Fibroblast of the aortic adventitia (primary cell): ENCODE data around the gene GNMT. TPM values are rescaled to one million over a fixed set of nuclear protein-coding genes. Genes with fewer than 3 reads are reported as not detected.

Experiments used
- DNase-seq: peaks from one replicate; pipeline ENCODE4 v3.0.0-alpha.2; 2010; ENCODE audit warnings: low read depth
- H3K4me3 ChIP-seq: 2 replicates; pipeline ENCODE4 v1.5.1; 2011; ENCODE audit warnings: low read depth, mild to moderate bottlenecking, control low read depth, low read length, moderate library complexity
- CTCF ChIP-seq: IDR thresholded peaks from 2 replicates; pipeline ENCODE4 v1.5.1; 2011; ENCODE audit warnings: mild to moderate bottlenecking, low read length, control low read depth, inconsistent platforms; ENCODE audit not compliant: insufficient read depth
- total RNA-seq: library from RNA; depleted of rRNA; stranded (reverse); fragments of >200 nt; gene quantifications from 2 replicates; pipeline ENCODE4 v1.2.3, GENCODE V29; 2012; ENCODE audit warnings: low replicate concordance

Gene GNMT
- total RNA-seq, 1 donor: 0.36 TPM

- H3K4me3 ChIP-seq: no peak overlapping the region
- no peak for DNase-seq
- TF ChIP-seq CTCF: no peak
Observed at GRCh38 chr6:42935322-42935721, 25.2 kb upstream of the GNMT start.

GRCh38 chr6:42936398-42936797 lies 24.2 kb upstream of the GNMT start:
- no peak for DNase-seq
- TF ChIP-seq CTCF: no peak
- H3K4me3 ChIP-seq: no peak overlapping the region

GRCh38 chr6:42937548-42938427 lies 22.8 kb upstream of the GNMT start:
- no peak for DNase-seq
- no peak for TF ChIP-seq CTCF

GRCh38 chr6:42938428-42938796 lies 22.1 kb upstream of the GNMT start:
- no peak for DNase-seq

More at GRCh38 chr6:42937548-42938427, 22.8 kb upstream of the GNMT start:
- H3K4me3 ChIP-seq: no peak overlapping the region

GRCh38 chr6:42938987-42939809 lies 21.4 kb upstream of the GNMT start:
- DNase-seq: no peak
- TF ChIP-seq CTCF: no peak

More at GRCh38 chr6:42938428-42938796, 22.1 kb upstream of the GNMT start:
- no peak overlapping the region for H3K4me3 ChIP-seq
- no peak for TF ChIP-seq CTCF

GRCh38 chr6:42939810-42940167 lies 20.8 kb upstream of the GNMT start:
- no peak overlapping the region for H3K4me3 ChIP-seq
- TF ChIP-seq CTCF: no peak
- DNase-seq: no peak

More at GRCh38 chr6:42938987-42939809, 21.4 kb upstream of the GNMT start:
- H3K4me3 ChIP-seq: no peak overlapping the region
